ENCODE measurements around the gene TFF3.

Gene TFF3

GRCh38 chr21:42315296-42315891 is at the start of gene TFF3:
TFF3 (minus strand) TSS chr21:42315409; CDS start chr21:42315374, 35 bp downstream.
- no peak for DNase-seq (ENCODE audit: low read depth)

GRCh38 chr21:42364304-42364865 is 49.2 kb upstream of the TFF3 start:
- no peak for DNase-seq (ENCODE audit: low read depth)

GRCh38 chr21:42363312-42363711 is 48.1 kb upstream of the TFF3 start:
- no peak for DNase-seq (ENCODE audit: low read depth)

GRCh38 chr21:42362700-42363099 is 47.5 kb upstream of the TFF3 start:
- no peak for DNase-seq (ENCODE audit: low read depth)

GRCh38 chr21:42362198-42362597 is 47.0 kb upstream of the TFF3 start:
- no peak for DNase-seq (ENCODE audit: low read depth)

GRCh38 chr21:42361286-42361685 is 46.1 kb upstream of the TFF3 start:
- DNase-seq (ENCODE audit: low read depth), result no peak

- DNase-seq (ENCODE audit: low read depth), result no peak
Measured at GRCh38 chr21:42360317-42360716, 45.1 kb upstream of the TFF3 start.

GRCh38 chr21:42358937-42359336 is 43.7 kb upstream of the TFF3 start:
- no peak for DNase-seq (ENCODE audit: low read depth)

GRCh38 chr21:42358261-42358660 is 43.1 kb upstream of the TFF3 start:
- DNase-seq (ENCODE audit: low read depth), result no peak

- DNase-seq (ENCODE audit: low read depth), result no peak
Measured at GRCh38 chr21:42357307-42357706, 42.1 kb upstream of the TFF3 start.

GRCh38 chr21:42356650-42357049 is 41.4 kb upstream of the TFF3 start:
- DNase-seq (ENCODE audit: low read depth), result no peak

GRCh38 chr21:42356046-42356445 is 40.8 kb upstream of the TFF3 start:
- DNase-seq (ENCODE audit: low read depth), result no peak

- no peak for DNase-seq (ENCODE audit: low read depth)
Measured at GRCh38 chr21:42353623-42354022, 38.4 kb upstream of the TFF3 start.

- no peak for DNase-seq (ENCODE audit: low read depth)
Measured at GRCh38 chr21:42352441-42353095, 37.4 kb upstream of the TFF3 start.

GRCh38 chr21:42351626-42352440 is 36.6 kb upstream of the TFF3 start:
- no peak for DNase-seq (ENCODE audit: low read depth)

GRCh38 chr21:42350927-42351426 is 35.8 kb upstream of the TFF3 start, which contains the start of gene TFF2:
TFF2 (minus strand) TSS chr21:42350994; CDS start chr21:42350957, 37 bp downstream.
- no peak for DNase-seq (ENCODE audit: low read depth)

- no peak for DNase-seq (ENCODE audit: low read depth)
Measured at GRCh38 chr21:42350318-42350910, 35.2 kb upstream of the TFF3 start.

GRCh38 chr21:42349420-42350317 is 34.5 kb upstream of the TFF3 start:
- DNase-seq (ENCODE audit: low read depth), result peak; percentile 41

GRCh38 chr21:42348762-42349161 is 33.6 kb upstream of the TFF3 start:
- DNase-seq (ENCODE audit: low read depth), result no peak

- DNase-seq (ENCODE audit: low read depth), result no peak
Measured at GRCh38 chr21:42347601-42348327, 32.6 kb upstream of the TFF3 start.
